ENCODE results near the gene HNF4A. TPM values are rescaled to one million over a fixed set of nuclear protein-coding genes. Genes with fewer than 3 reads are reported as not detected.
A peak's percentile ranks its signal among the peaks of the same experiment; 100 is the strongest.

The HNF4A gene
- total RNA-seq, 3 donors from 2014 or later: 125 to 332 (median 237) TPM

- ATAC-seq: peak; percentile 71
- Histone ChIP-seq H3K9me3 (no peaks in the 10 kb centered on the region), H3K4me3 (no peak overlapping the region), H3K36me3 (ENCODE audit: low read depth) (no peaks in the 10 kb centered on the region), H3K4me1 (ENCODE audit: low read depth) (peaks cover 6% of the 10 kb centered on the region)
- intact Hi-C loops (cut with DNase I, micrococcal nuclease): loop anchor here in 1 of 2 donors (10.0 kb wide), 1 partner anchor 76 kb away; no protein-coding TSS in a partner anchor
- TF ChIP-seq CTCF (IDR thresholded peaks at IDR 0.05): no peak
- no peak for DNase-seq
Observed at GRCh38 chr20:44461142-44461802, 105.8 kb downstream of the HNF4A start.

GRCh38 chr20:44461803-44462174 lies 106.3 kb downstream of the HNF4A start:
- DNase-seq (no peak), ATAC-seq (no peak)
- intact Hi-C loops (cut with DNase I, micrococcal nuclease): loop anchor here in 1 of 2 donors (10.0 kb wide), 1 partner anchor 77 kb away; no protein-coding TSS in a partner anchor
- no peak overlapping the region for H3K4me3 ChIP-seq
- TF ChIP-seq CTCF (IDR thresholded peaks at IDR 0.05): no peak
- no peaks in the 10 kb centered on the region for H3K36me3 ChIP-seq (ENCODE audit: low read depth)
- no peaks in the 10 kb centered on the region for H3K9me3 ChIP-seq
- peaks cover 6% of the 10 kb centered on the region for H3K4me1 ChIP-seq (ENCODE audit: low read depth)

GRCh38 chr20:44463466-44463865 lies 108.0 kb downstream of the HNF4A start:
- no peaks in the 10 kb centered on the region for H3K9me3 ChIP-seq
- DNase-seq (no peak), ATAC-seq (no peak)
- no peaks in the 10 kb centered on the region for H3K36me3 ChIP-seq (ENCODE audit: low read depth)
- intact Hi-C loops (cut with DNase I, micrococcal nuclease): loop anchor here in 1 of 2 donors (10.0 kb wide), 1 partner anchor 79 kb away; no protein-coding TSS in a partner anchor
- no peak overlapping the region for H3K4me3 ChIP-seq
- TF ChIP-seq CTCF (IDR thresholded peaks at IDR 0.05): no peak
- peaks cover 6% of the 10 kb centered on the region for H3K4me1 ChIP-seq (ENCODE audit: low read depth)

- no peak for TF ChIP-seq CTCF (IDR thresholded peaks at IDR 0.05)
- no peaks in the 10 kb centered on the region for H3K36me3 ChIP-seq (ENCODE audit: low read depth)
- no peak for ATAC-seq
- no peaks in the 10 kb centered on the region for H3K4me1 ChIP-seq (ENCODE audit: low read depth)
- no peak overlapping the region for H3K4me3 ChIP-seq
- no peak for DNase-seq
- no peaks in the 10 kb centered on the region for H3K9me3 ChIP-seq
- intact Hi-C loops (cut with DNase I, micrococcal nuclease): loop anchor here in 1 of 2 donors (10.0 kb wide), 1 partner anchor 80 kb away; no protein-coding TSS in a partner anchor
Observed at GRCh38 chr20:44464514-44464913, 109.0 kb downstream of the HNF4A start.

GRCh38 chr20:44465001-44465560 lies 109.6 kb downstream of the HNF4A start:
- intact Hi-C loops (cut with DNase I, micrococcal nuclease): loop anchor here in 1 of 2 donors (10.0 kb wide), 1 partner anchor 80 kb away; no protein-coding TSS in a partner anchor
- no peak overlapping the region for H3K4me3 ChIP-seq
- ATAC-seq (peak; percentile 34), DNase-seq (peak in 2 of 3 donors; percentile 74 to 78)
- H3K4me1 ChIP-seq (ENCODE audit: low read depth): no peaks in the 10 kb centered on the region
- no peaks in the 10 kb centered on the region for H3K9me3 ChIP-seq
- no peak for TF ChIP-seq CTCF (IDR thresholded peaks at IDR 0.05)
- no peaks in the 10 kb centered on the region for H3K36me3 ChIP-seq (ENCODE audit: low read depth)

Data from mucosa of descending colon (tissue), 3 donors.